ENCODE results near the gene EVI5.

EVI5 gene

DNA sequence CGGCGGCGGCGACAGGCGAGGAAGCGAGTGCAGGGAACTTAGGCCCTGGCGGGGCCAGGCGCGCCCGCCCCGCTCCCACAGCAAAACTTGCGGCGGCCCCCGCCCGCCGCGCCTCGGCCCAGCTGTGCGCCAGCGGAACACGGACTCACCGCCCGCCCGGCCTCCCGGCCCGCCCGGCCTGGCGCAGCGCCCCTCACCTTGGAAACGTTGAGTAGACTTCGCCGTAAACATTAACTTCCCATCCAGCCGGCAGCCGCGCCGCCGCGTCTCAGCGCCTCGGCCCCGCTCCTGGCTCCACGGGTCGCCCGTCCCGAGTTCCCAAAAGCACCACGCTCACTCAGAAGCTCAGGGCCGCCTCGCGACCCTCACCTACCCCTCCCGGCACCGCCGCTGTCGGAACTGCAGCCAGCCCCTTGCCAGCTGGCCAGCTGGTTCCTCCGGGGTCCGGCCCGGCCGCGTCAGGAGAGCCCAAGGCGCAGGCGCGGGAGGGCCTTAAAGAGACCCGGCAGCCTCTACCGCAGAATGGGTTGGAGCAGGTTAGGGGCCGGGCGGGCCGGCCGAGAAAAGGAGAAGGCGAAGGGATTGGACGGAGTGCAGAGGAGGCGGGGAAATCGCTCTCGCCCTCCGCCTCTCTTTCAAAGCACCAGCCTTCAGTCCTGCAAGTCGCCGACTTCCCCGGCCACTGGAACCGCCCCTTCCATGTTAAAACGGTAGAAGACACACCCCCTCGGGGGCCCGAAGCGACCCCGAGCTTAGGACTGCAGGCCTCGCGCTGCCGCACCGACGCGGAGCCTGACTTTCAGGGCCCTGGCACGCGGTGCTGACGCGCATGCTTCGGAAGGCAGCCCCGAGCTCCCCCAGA is at the start of gene EVI5:
Gene EVI5, minus strand, starts transcription at position 470 of the 862 bp plus-strand sequence. CDS start 48,562 bp downstream, outside the sequence.
- DNase-seq, result peak; percentile 77

DNA sequence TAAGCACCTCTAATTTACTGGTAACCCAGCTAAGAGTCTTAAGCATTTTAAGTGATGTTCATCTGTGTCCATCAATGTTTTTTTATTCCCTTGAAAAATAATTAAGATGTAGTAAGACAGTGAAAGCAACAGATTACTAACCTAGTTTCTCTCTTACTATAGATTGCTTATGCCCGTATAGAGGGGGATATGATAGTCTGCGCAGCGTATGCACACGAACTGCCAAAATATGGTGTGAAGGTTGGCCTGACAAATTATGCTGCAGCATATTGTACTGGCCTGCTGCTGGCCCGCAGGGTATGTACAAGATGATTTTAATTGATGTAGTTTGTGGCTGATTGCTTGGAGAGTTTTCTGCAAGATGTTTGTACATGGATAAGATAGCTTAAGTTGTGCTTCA is 49.7 kb upstream of the EVI5 start:
- DNase-seq, result no peak

DNA sequence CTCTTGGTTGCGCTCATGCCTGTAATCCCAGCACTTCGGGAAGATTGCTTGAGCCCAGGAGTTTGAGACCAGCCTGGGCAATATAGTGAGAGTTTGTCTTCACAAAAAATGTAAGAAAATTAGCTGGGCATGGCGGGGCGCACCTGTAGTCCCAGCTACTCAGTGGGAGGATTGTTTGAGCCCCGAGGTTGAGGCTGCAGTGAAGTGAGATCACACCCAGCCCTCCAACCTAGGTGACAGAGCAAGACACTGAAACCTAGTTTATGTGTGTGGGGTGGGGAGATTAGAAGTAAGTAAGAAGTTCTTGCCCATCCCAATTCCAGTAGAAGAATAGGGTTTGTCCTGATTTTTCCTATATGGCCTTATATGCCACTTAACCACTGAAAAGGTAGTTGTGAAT is 48.9 kb upstream of the EVI5 start:
- peak; percentile 33 for DNase-seq

DNA sequence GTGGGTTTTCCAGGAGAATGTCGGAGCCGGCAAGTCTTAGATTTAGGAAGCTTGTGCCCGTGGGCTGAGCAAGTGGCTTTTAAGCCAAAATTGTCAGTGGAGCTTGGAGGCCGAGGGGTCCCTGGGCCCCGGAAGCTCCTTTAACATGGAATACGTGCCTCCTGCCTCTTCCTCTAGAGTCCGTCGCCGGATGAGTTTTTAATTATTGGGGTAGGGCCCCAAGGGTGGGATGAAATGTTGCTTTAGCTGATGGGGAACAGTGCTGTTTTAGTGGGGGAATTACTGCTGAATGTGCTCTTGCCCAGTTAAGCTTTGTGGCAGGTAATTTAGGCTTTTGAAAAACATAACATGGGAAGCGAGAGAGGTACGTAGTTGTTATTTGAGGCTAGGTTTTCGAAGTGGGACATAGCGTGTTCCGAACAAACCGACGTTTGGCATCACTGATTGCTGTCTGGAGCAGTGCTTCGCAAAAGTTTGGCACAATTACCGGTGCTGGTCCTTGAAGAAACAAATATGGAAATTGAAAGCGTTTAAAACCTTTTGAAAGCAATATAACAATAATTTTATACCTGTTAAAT is 47.7 kb upstream of the EVI5 start:
- DNase-seq, result no peak

DNA sequence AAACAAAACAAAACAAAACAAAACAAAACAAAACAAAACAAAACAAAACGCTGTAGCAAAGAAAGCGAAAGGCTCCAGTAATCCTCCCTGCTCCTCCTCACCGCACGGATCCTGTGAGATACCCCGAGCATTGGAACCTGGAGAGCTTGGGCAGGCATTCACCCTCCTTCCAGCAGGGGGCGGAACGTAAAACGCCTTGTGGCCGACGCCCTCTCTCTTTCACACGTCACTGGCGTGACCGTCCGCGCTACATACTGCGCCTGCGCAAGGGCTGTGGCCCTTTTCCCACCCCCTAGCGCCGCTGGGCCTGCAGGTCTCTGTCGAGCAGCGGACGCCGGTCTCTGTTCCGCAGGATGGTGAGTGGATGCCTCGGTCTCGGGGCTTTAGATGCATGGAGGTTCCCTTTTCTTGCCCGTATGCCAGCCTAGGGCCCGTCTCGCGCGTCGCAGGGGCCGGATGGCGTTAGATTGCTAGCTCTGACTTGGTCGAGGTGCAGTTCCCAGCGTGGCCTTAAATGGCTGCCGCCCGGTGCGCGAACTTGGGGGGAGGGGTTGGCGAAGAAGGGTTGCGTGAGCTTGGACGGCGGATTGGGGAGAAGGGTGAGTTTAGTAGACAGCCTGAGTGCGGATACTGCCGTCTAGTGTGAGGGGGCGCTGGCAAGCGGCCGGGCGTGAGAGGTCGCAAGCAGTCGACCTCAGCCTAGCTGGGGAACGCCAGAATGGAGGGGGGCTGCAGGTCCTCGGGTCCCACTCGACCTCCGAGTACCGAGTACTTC is 47.0 kb upstream of the EVI5 start, which contains the start of gene RPL5:
Gene RPL5, plus strand, starts transcription at position 279 of the 775 bp plus-strand sequence. Its CDS starts 75 bp downstream, at position 354.
- DNase-seq, result peak; percentile 96

DNA sequence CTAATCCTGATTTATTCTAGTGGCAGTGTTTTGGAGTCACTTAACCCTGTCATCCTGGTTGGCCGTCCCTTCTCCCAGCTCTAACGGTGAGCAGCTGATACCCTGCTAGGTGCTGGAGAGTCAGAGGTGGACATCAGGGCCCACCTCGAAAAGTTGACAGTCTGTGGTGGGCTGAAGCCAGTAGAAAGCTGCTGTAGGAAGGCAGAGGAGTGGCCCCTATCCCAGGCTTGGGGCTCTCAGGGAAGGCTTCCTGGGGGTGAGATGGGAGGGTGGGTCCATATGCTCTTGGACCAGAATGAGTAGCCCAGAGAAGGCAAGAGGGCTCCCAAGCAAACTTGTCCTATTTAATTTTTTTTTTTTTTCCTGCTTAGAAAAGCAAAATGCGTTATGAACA is 46.5 kb upstream of the EVI5 start:
- DNase-seq, result no peak

DNA sequence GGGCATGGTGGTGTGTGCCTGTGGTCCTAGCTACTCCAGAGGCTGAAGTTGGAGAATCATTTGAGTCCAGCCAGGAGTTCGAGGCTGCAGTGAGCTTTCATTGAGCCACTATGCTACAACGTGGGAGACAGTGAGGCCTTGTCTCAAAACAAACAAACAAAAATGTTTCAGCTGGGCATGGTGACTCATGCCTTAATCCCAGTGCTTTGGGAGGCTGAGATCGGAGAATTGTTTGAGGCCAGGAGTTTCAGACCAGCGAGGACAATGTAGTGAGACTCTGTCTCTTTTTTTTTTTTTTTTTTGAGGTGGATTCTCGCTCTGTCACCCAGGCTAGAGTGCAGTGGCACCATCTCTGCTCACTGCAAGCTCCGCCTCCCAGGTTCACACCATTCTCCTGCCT is 41.9 kb upstream of the EVI5 start:
- no peak for DNase-seq

DNA sequence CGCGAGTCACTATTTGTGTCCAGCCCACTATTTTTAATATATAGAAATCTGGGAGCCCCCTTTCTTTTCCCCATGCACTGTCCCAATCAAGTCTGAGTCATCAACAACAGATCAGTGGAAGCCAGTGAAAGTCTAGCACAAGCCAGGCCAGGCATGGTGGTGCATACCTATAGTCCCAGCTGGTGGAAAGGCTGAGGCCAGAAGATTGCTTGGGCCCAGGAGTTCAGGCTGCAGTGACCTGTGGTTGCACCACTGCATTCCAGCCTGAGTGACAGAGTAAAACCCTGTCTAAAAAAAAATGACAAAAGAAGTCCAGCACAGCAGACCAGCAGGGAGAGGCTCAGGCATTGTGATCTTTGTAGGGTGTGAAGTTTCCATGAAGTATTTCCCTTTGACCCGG is 38.0 kb upstream of the EVI5 start:
- no peak for DNase-seq

DNA sequence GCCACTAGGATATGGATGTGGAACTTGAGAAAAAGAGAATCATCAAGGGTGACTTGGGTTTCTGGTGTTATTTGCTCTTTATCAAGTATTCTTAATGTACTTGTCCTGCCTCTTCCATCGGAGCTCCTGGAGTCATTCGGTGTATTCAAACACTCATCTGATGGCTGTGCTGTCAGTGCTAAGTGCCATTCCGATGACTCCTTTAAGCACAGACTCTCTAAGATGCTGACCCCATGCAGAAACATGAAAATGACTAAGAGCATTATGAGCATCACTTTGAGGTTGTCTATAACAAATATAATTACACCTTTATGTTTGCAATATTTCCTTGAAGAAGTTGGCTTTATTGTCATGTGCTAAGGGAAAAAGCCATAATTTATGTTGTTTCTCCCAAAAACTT is 35.6 kb upstream of the EVI5 start:
- no peak for DNase-seq

DNA sequence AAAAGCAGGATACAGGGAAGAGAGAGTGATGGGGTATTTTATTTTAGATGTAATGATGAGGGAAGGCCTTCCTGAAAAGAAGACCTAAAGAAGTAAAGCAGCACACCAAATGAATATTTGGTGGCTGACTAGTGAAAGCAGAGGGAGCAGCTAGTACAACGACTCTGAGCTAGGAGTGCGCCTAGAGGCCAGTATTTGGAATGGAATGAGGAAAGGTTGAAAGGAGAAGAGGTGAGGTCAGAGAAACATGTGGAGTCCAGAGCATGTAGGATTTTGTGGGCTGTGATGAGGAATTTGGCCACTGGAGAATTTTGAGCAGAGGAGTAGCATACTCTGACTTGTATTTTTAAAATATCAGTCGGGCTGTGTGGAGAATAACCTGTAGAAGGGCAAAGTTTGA is 35.1 kb upstream of the EVI5 start:
- DNase-seq, result no peak

DNA sequence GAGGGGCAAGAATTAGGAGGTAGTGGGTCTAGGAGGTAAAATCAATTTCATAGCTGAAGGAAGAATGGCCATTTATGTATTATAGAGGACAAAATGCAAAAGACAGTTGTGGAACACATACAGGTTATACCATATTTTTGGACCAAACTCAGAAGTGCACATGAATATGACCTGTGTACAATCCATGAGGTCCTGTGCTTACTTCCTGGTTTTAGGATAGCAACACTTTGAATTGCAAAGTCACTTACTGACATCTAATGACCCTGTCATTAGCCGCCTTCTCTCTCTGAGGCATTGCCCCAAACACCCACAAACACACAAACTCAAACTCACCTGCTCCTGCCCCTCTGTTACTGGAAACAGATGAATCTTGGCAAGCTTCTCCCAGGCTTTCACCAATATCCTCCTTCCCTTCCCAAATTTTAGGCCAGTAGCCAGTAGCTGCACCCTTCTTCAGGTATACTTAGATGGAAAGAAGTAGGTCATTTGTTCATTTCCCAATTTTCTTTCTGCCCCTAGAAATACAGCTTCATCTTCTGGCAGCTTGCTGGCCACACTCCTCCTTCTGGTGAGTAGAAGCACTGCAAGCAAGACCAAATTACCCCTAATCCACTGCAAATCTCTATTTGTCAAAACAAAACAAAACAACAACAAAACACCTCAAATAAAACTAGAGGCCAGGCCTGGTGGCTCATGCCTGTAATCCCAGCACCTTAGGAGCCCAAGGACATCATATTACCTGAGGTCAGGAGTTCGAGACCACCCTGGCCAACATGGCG is 33.3 kb upstream of the EVI5 start:
- no peak for DNase-seq

DNA sequence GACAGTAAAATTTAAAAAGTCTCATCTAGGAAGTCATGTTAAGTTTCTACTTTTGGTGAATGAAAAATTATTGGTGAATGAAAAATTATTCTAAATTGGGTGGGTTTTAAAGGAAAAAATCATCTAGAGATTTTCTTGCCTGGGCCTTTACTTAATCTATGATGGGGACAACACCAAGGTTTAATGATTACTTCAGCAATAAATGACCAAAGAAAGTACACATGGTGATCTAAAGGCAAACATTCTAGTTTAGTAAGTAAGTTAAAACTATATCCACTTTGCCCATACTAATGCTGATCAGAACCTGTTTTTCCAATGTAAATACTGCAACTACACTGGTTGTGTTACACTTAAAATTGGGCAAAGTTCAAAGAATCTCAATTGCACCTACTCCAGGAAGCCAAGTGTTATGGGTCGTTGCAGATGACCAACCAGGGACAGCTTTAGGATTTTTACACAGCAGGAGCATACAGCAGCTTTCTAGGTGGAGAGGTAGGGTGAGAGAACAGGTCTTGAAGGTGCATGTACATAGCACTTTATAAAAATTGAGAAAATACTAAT is 32.3 kb upstream of the EVI5 start:
- no peak for DNase-seq

DNA sequence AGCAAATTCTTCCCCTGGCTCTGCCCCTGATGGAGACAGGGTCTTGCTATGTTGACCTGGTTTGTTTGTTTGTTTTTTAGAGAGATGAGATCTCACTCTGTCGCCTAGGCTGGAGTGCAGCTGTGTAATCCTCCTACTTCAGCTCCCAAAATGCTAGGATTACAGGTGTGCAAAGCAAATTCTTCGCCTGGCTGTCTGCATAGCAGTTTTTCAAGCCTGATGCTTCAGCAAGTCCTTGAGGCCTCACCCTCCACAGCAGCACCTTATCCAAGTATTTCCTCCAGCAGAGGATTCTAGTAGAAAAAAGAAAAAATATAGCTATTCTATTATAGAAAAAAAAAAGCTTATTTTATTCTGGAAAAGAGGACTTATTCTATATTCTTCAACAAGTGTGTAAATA is 31.8 kb upstream of the EVI5 start:
- DNase-seq, result no peak

DNA sequence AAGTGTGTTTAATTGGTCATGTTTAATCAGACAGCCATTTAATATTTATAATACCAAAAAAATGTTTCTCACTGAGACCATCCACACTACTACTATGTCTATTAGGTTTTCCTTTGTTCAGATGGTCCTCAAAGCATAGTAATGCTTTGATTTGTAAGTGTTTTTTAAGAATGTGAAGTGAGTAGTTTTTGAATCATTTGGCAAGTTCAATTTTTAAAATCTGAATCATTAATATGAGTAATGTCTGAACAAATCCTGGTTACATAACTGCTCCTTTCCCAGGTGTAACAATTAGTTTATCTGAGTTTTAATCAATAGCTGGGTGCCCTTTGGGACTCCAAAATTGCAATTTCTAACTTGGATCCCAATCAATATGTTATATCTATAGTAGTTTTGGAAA is 23.5 kb upstream of the EVI5 start:
- DNase-seq, result no peak

DNA sequence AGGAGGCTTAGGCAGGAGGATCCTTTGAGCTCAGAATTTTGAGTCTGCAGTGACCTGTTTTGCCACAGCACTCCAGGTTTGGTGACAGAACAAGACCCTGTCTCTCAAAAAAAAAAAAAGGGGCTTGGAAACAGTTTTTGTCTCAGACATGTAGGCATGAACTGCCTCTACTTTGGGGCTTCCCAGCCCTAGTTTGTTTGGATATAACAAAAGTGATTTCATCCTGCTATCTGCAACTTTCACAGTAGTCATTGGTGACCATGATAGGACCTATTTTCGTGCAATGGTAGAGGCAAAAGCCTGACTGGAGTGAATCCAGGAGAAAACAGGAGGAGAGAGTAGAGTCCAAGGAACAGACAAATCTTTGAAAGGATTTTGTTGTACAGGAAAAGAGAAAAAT is 20.3 kb upstream of the EVI5 start:
- DNase-seq, result no peak

DNA sequence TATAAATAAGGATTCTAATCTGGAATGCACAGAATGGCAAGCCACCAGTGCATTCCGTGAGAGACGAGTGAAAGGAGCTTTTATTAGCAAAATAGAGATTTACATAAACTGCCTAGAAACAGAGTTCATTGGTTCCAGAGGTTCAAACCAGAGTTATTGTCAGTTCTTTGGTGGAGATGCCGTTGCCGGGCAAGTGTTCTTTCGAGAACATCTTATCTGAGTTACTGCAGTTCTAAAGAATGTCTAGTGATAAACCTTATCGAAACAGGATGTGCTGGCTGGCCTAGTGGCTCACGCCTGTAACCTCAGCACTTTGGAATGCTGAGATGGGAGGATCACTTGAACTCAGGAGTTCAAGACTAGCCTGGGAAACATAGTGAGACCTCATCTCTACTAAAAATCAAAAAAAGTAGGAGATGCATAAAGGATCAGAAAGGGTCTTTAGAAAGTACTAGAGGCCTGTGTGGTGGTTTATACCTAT is 19.9 kb upstream of the EVI5 start:
- DNase-seq, result peak; percentile 14

DNA sequence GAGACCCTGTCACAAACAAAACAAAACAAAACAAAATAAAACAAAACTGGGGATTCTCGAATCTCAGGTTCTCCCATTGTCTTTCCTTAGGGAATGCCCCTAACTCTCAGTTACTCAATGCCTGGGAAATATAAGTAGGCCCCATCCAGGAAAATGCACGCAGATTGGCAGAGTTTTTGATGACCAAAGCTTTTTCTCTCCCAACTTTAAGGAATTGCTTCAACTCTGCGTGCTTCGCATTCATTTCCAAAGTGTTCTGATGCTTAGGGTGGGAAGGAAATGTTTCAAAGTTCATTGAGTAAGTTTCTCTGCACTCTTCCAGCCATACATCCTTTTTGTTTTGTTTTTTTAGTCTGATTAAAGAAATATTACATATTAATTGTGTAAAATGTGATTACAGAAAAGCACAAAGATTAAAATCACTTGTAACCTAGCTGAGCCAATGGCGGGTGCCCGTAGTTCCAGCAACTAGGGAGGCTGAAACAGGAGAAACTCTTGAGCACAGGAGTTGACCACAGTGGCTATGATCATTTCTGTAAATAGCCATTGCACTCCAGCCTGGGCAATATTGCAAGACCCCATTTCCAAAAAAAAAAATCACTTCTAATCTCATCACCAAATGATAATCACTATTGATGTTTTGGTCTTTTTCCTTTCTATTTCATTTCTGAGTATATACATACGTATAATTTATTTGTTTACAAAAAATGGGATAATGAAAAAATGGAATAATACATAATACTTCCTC is 18.4 kb upstream of the EVI5 start:
- DNase-seq, result no peak

DNA sequence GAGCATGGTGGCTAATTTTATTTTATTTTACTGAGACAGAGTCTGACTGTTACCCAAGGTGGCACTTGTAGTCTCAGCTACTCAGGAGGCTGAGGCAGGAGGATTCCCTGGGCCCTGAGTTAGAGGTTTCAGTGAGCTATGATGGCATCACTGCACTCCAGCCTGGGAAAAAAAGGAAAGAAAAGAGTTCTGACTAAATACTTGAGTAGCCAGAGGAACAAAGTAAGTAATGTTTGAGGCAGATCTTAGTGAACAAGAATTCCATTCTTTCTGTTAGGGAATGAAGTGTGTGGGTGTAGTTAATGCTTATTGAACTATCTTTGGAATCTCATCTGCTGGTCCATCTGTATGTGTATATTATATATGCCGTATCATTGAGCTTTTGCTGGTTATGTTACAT is 13.1 kb upstream of the EVI5 start:
- DNase-seq, result no peak

DNA sequence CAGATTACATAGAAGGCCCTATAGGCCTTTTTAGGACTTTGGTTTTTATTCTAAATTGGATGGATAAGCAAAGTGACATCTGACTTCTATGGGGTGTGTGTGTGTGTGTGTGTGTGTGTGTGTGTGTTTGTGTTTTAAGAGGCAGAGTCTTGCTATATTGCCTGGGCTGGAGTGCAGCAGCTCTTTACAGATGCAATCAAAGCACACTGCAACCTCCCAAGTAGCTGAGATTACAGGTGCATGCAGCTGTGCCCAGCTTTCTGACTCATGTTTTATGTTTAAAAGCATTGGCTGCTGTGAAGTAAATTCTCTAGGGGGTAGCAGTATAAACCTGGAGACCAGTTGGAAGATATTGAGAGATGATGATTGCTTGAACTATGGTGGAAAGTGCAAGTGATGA is 12.4 kb upstream of the EVI5 start:
- no peak for DNase-seq

DNA sequence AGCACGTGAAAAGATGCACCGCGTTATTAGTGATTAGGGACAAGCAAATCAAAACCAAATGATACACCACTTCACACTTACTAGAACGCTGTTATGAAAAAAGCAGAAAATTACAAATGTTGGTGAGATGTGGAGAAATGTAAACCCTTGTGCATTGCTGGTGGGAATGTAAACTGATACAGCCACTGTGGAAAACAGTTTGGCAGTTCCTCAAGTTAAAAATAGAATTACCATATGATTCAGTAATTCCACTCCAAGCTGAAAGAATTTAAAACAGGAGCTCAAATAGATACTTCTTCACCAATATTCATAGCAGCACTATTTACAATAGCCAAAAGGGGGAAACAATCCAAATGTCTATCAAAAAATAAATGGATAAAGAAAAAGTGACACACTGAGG is 10.3 kb upstream of the EVI5 start:
- no peak for DNase-seq

DNA sequence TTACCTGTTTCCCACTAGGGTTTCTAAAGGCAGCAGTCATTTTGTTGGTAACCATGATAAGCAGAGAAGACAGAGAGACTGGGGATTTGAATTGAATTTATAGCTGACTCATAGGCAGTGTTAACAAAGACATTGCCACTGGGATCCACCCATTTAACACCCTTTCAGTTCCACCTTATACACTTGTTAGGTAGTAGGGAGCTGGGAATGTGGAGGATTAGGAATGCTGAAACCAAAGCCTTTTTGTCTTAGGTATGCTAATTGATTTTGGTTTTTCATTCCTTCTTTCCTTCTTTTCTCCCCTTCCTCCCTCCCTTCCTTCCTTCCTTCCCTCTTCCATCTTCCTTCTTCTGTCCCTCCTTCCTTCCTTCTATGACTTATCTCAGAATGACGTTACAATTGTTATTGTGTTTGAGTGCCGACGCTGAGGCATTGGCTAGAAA is 7.5 kb upstream of the EVI5 start:
- no peak for DNase-seq

All from activated naive CD4-positive, alpha-beta T cell treated with anti-CD3 and anti-CD28 coated beads, Interleukin-2, amount 50 U/mL, for 16 hours (primary cell).